HG03159 (cell line): Measurements from ENCODE around the gene CYP2W1.

Source experiments
- ATAC-seq: cut with Tn5 transposase; IDR thresholded peaks from one replicate; pipeline ENCODE4 v1.9.1; 2021; ENCODE audit warnings: mild to moderate bottlenecking, moderate library complexity; ENCODE audit not compliant: unreplicated experiment

Gene CYP2W1

GRCh38 chr7:1011297-1012003 lies 28.5 kb downstream of the CYP2W1 start:
- ATAC-seq, result no peak

GRCh38 chr7:1012004-1012715 lies 29.2 kb downstream of the CYP2W1 start:
- no peak for ATAC-seq

GRCh38 chr7:1012716-1013095 lies 29.7 kb downstream of the CYP2W1 start:
- ATAC-seq, result no peak

GRCh38 chr7:1013581-1013980 lies 30.6 kb downstream of the CYP2W1 start:
- ATAC-seq, result no peak

- no peak for ATAC-seq
These were observed 31.7 kb downstream of the CYP2W1 start for GRCh38 chr7:1014681-1015080.

- no peak for ATAC-seq
These were observed 32.5 kb downstream of the CYP2W1 start for GRCh38 chr7:1015196-1016121.

- no peak for ATAC-seq
These were observed 33.9 kb downstream of the CYP2W1 start for GRCh38 chr7:1016577-1017531.

GRCh38 chr7:1017586-1018333 lies 34.8 kb downstream of the CYP2W1 start:
- ATAC-seq, result no peak

GRCh38 chr7:1018334-1018695 lies 35.3 kb downstream of the CYP2W1 start:
- ATAC-seq, result no peak

- no peak for ATAC-seq
These were observed 36.3 kb downstream of the CYP2W1 start for GRCh38 chr7:1019255-1019785.

GRCh38 chr7:1019789-1020610 lies 37.0 kb downstream of the CYP2W1 start:
- no peak for ATAC-seq

GRCh38 chr7:1020849-1021251 lies 37.9 kb downstream of the CYP2W1 start:
- no peak for ATAC-seq

GRCh38 chr7:1021366-1021765 lies 38.4 kb downstream of the CYP2W1 start:
- no peak for ATAC-seq

GRCh38 chr7:1021931-1022330 lies 39.0 kb downstream of the CYP2W1 start:
- no peak for ATAC-seq

- no peak for ATAC-seq
These were observed 39.4 kb downstream of the CYP2W1 start for GRCh38 chr7:1022356-1022755.

- no peak for ATAC-seq
These were observed 40.0 kb downstream of the CYP2W1 start for GRCh38 chr7:1022801-1023465.

GRCh38 chr7:1024331-1024841 lies 41.4 kb downstream of the CYP2W1 start:
- ATAC-seq, result peak; percentile 58
